ENCODE measurements around the gene TRABD2B.

GRCh38 chr1:48021792-48022191, 24.6 kb upstream of the TRABD2B start:
- TF ChIP-seq CTCF (IDR thresholded peaks at IDR 0.05) (no peak), POLR2A (IDR thresholded peaks at IDR 0.05) (no peak), POLR2AphosphoS5 (IDR thresholded peaks at IDR 0.05) (no peak)

Measured in prostate gland (tissue), 2 donors.